Sciatic nerve (tissue), 2 donors: ENCODE measurements around the gene CATSPERE. TPM values are rescaled to one million over a fixed set of nuclear protein-coding genes. Genes with fewer than 3 reads are reported as not detected.

ENCODE experiments used
- ATAC-seq: fragments of 200-7000 bp; cut with Tn5 transposase; one replicate; pipeline ENCODE4 v1.9.1; 2020; ENCODE audit warnings: mild to moderate bottlenecking, moderate library complexity
- DNase-seq: peaks from one replicate; pipeline ENCODE4 v3.0.0-alpha.2; 2020; ENCODE audit warnings: low spot score
- intact Hi-C: fragments of 100-400 bp; cut with DNase I; formaldehyde crosslinking; loops from one replicate; pipeline ENCODE4 v1.14.2; 2022
- total RNA-seq: library from RNA; stranded (reverse); fragmentation: NEBNext Ultra II Directional; extraction: Animal tissue kit (Norgen Biotek cat#: 25700); gene quantifications from one replicate; pipeline ENCODE4 v1.2.1, GENCODE V29; 2021
- donor health status: DM: no; HTN: no; CAD: no.
- donor health status: DM: no; HTN: no; CAD: no.

The CATSPERE gene
- total RNA-seq, 1 donor from 2014 or later: 2.6 TPM

DNA sequence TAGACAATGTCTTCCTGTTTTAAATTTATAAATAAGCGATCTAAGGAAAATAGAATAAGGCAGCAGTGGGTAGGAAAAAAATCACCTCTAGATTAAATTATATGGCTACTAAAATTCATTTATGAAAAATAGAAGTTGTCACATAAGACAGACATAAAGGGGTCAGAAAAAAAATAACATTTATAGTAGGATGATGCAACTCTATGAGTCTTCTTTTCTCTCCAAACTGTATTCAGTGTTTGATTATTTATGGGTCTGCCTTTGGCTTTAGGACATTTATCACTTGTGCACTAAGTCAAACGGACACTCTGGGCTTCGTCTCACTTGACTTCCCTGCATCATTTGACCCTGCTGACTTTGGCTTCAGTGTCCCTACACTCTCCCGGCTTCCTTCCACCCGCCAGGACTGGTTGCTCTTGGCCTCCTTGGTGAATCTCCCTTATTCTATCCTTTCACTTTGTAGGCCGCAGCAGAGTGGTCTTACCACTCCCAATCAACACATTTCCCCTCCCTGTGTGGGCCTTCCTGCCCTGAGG is 144.8 kb downstream of the CATSPERE start:
- no peak for ATAC-seq
- intact Hi-C loops: no loop called here
- no peak for DNase-seq

DNA sequence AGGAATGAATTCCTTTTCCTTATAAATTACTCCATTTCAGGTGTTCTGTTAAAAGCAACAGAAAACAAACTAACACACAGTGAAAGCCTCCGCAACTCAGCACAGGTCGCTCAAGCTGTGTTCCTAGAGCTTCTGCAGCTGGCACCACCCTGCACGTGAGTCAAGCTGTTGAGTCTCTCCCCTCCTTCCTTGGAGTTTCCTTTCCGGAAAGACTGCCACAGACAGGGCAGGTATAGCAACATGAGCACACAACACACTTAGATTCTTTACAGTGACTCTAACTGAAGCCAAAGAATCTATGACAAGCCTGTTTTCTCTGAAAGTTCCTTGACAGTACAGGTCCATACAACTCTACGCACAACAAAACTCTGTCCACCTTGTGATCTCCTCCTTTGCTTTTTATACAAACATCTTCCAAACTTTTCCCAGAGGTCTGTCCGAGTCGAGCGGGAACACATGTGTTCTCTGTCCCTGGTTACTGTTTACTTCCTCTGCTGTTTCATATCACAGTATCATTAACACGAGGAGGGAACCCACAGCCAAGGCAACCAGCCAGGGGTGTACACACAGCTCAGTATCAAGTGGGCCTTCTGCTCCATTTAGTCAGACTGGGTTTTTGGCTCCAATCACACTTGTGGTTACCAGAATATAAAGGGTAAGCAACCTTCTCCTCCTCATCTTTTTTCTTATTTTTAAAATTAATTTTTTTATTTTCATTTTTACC is 153.2 kb downstream of the CATSPERE start:
- intact Hi-C loops: no loop called here
- DNase-seq (no peak), ATAC-seq (no peak)

DNA sequence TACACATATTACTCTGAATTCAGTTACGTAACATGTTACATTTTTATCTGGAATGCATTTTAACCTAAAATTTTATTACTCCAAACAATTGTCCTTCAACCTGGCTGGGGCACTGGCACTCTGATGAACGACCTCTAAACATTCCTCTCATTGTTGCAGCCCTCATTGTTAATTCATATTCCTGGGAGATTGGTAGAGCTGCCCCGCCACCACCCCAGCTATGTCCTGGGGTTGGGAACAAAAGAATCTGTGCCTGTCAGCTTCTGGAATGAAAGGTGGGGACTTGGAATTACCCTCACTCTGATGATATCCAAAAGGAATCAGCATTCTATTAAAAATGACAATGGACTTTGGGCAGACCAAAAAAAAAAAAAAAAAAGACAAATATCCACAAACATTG is 153.8 kb downstream of the CATSPERE start:
- intact Hi-C loops: no loop called here
- ATAC-seq: no peak
- no peak for DNase-seq

DNA sequence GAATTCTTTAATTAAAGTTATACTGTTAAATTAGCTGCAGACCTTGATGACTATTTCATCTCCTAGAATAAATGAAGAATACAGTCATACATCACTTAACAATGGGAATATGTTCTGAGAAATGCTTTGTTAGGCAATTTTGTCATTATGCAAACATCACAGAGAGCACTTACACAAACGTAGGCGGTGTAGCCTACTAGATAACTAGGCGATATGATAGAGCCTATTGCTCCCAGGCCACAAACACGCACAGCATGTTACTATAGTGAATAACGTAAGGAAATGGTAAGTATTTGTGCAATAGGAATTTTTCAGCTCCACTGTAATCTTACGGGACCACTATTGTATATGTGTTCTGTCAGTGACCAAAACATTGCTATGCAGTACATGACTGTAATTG is 154.2 kb downstream of the CATSPERE start:
- ATAC-seq: no peak

DNA sequence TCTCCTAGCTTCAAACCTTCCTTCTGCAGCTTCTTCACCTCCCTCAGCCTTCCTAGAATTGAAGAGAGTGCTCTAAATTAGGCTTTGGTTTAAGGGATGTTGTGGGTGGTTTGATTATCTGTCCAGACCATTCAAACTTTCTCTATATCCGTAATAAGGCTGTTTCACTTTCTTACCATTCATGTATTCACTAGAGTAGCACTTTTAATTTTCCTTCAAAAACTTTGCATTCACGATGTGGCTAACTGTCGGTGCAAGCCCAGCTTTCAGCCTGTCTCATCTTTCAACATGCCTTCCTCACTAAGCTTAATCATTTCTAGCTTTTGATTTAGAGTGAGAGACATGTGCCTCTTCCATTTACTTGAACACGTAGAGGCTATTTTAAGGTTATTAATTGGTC is 165.6 kb downstream of the CATSPERE start:
- DNase-seq (no peak), ATAC-seq (no peak)
- intact Hi-C loops: no loop called here

More for the DNA sequence above, 154.2 kb downstream of the CATSPERE start:
- intact Hi-C loops: no loop called here
- no peak for DNase-seq

DNA sequence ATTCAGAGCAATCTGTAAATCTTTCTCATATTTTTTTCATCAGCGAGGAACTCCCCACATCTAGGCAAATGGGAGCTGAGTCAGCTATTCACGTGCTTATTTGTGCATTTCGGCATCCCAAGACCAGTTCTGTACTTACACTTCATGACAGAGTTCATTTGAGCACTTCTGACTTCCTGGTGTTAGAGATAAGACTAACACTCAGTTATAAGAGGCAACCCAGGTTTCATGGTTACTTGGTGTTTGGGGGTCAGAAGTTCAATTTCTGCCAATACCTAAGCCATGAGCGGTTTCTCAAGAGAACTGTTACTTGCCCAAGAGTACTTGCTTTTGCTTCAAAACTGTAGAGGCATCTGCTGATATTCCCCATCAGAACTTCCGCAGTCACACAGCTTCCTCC is 167.7 kb downstream of the CATSPERE start:
- no peak for ATAC-seq
- DNase-seq: no peak
- intact Hi-C loops: no loop called here

DNA sequence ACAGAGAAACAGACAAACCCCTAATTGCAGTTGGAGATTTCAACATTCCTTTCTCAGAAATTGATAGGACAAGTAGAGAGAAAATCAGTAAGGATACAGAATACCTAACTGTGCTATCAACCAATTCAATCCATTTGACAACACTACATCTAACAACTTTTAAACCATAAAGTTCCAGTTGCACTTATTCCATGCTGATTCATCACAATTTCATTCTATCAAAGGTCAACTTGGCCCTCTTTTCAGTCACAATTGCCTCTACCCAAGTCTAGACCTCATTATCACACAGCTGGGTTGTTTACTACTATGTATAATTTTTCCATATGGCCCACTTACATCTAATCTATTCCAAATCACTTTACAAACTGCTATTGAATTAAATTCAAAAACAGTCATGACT is 172.1 kb downstream of the CATSPERE start:
- ATAC-seq (no peak), DNase-seq (no peak)
- intact Hi-C loops: no loop called here

DNA sequence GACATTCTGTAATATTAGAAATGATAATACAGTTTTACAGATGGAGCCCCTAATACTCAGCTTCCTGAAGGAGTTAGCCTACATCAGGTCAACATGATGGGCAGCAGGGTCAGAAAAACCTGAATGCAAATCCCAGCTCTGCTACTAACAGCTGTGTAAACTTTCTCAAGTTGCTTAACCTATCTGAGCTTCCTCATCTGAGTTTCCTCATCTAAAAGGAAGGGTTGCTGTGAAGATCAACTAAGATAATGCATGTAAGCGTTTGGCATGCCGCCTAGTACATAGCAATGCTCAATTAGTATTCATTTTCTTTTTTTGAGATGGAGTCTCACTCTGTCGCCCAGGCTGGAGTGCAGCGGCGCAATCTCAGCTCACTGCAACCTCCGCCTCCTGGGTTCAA is 173.5 kb downstream of the CATSPERE start:
- ATAC-seq (no peak), DNase-seq (no peak)
- intact Hi-C loops: no loop called here

DNA sequence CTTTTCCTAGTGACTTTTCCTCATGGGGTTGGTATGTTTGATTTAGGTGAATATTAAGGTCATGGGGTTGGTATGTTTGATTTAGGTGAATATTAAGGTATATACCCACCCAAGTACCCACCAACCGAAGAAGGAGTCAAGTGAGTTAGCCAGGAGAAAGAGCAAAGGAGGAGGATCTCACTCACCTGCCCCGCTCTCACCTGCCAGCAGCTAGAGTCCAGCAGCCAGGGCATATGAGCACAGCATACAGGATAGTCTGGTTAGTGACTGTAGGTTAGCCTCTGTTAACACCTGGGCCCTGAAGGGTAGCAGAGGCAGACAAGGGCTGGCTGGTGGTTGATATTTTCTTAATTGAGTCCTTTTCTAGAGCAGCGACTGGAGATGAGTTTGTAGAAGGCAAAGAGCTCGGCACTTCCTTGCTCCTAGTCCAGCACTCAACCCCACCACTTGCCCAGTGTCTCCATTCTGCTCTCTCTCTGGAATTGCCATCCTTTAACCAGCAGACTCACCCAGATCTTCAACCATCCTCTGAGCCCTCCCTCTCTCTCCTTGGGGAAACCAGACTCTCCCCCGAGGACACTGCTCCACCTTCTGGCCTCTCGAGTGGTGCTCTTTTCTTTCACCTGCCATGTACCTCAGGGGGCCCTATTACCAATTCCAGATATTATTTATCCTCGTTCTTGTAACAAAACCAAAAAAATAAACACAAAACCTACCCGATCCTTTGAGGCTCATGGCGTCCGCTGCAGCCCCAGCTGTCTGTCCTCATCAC is 175.6 kb downstream of the CATSPERE start:
- DNase-seq: no peak
- intact Hi-C loops: no loop called here
- no peak for ATAC-seq

DNA sequence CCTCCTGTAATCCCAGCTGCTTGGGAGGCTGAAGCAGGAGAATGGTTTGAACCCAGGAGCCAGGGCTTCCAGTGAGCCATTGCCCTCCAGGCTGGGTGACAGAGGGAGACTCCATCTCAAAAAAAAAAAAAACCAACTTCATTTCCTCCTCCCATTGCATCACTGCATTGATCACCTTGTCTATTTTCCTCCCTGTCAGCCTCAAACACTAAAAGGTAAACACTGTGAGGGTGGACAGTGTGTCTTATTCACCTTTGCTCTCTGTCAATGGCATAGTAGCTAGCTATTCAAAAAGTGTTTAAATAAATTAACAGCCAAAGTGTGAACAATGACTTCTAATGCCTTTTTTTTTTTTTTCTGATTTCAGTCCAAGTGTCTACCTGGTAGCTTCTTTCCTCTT is 178.5 kb downstream of the CATSPERE start:
- DNase-seq (no peak), ATAC-seq (no peak)
- intact Hi-C loops: no loop called here

DNA sequence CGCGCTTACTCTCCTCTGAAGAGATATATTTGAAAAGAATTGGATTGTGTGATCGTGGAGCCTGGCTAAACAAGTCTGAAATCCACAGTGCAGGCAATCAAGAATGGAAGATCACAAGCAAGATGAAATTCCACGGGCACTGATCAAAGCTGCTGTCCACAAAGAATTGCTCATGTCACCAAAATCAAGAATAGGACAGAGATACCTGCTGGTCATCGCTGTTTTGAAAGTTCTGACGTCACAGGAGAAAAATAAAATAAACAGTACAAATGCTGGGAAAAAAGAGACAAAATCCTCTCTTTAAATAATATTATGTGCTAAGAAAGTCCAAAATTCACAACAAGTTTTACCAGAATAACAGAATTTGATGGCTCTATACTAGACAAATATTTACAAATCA is 179.8 kb downstream of the CATSPERE start:
- ATAC-seq (no peak), DNase-seq (no peak)
- intact Hi-C loops: no loop called here

DNA sequence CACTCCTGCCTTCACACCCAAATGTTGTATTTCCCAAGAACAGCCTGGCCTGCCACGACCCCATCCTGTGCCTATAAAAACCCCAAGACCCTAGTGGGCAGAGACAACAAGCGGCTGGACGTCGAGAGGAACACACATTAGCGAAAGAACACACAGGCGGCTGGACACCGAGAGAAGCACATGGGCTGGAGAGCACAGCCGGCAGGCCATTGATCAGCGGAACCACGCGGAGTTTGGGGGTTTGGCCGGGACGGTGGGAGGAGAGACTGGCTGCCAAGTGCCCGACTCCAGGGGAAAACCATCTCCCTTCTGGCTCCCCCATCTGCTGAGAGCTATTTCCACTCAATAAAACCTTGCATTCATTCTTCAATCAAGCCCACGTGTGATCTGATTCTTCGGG is 181.5 kb downstream of the CATSPERE start:
- DNase-seq: no peak
- intact Hi-C loops: no loop called here
- ATAC-seq: no peak

DNA sequence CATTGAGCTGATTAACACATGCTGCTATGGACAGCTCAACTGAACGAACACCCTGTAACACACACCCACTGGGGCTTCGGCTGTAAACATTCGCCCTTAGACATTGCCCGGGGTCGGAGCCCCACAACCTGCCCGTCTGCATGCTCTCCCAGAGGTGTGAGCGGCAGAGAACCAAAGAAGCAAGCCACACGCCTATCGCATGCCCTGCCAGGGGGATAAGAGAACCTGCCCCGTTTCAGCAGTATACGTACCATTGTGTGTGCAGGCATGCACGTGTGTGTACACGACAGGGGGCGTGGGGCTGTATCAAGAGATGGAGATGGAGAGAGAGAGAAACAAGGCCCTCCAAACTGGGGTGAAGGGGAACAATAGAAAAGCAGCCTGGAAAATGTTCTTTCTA is 181.9 kb downstream of the CATSPERE start:
- no peak for ATAC-seq

DNA sequence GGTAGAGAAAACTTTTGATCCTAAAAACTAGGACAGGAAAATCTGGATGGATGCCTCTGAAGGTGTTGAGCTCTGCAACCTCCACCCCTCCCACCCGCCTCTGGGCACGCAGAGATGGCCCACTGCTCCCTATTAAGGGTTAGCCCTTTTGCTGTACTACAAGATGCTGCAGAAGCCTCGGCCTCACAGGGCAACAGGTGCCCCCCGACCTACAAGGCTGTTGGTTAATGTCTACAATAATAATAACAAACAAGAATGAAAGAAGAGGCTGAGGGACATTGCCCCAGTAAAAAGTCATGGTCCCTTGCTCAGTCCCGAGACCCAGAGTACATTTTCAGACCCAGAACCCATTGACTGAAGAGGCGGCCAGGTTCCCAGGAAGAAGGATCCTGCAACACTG is 184.3 kb downstream of the CATSPERE start:
- intact Hi-C loops: no loop called here
- DNase-seq: no peak
- no peak for ATAC-seq

More for the DNA sequence above, 181.9 kb downstream of the CATSPERE start:
- DNase-seq: no peak
- intact Hi-C loops: no loop called here

DNA sequence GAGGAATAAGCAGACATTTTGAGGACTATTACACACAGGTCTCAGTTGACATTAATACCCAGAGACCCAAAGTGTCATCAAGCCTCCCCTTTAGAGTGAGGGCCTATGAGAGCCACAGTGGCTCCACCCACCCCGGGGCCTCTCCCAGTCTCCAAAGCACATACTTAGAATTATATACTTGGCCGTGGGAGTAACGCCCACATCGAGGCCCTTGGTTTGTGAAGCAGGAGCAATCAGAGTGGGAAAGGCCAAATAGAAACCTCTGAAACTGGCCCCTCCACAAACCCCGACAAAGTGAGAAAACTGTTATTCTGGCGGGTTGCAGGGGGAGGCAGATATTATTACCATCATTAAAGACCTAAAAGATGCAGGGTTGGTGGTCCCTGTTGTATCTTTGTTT is 184.8 kb downstream of the CATSPERE start:
- ATAC-seq (no peak), DNase-seq (no peak)
- intact Hi-C loops: no loop called here

DNA sequence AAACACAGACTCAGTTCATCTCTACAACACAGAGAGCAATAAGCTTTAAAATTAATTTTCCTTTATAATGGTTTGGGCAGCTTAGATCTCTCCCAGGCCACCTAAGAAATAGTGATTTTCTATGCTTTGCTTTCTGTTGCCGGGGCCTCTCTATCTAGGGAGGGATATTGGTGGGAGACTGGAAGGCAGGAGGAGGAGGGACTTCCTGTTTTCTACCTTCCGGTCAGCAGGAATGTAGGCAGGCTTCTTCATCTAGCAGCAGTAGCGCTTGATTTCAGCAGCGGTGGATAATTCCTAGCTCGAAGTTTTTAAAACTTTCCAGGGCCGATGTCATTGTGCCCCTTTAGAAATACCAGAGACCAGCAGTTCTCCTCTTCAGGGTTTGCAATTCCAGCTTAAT is 186.7 kb downstream of the CATSPERE start:
- DNase-seq: no peak
- no peak for ATAC-seq
- intact Hi-C loops: no loop called here

DNA sequence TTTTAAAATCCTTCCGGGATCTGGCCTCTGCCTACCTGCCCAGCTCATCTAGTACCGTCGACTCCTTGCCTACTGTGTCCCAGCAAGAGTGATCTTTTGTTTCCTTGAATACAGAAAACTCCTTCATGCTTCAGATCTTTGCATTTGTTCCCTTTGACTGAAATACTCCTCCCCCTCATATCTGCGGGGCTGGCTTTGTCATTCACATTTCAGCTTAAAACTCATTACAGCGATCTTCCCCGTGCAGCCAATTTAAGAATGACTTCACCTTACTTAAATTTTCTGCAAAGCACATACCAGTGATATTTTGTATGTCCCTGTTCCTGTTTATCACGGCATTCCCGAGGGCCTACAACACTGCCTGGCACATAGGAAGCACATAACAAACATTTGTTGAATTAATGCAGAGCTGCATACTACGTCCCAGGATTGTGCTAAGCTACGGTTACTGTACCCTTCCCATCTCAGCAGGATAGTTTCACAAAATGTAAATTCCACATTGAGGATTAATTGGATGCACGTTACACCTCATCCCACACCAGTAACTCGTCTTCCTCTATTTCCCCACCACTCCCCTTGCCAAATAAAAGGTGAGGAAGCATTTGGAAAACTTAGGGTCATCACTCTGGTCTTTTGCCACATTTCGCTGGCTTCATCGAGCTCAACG is 191.0 kb downstream of the CATSPERE start:
- intact Hi-C loops: no loop called here

DNA sequence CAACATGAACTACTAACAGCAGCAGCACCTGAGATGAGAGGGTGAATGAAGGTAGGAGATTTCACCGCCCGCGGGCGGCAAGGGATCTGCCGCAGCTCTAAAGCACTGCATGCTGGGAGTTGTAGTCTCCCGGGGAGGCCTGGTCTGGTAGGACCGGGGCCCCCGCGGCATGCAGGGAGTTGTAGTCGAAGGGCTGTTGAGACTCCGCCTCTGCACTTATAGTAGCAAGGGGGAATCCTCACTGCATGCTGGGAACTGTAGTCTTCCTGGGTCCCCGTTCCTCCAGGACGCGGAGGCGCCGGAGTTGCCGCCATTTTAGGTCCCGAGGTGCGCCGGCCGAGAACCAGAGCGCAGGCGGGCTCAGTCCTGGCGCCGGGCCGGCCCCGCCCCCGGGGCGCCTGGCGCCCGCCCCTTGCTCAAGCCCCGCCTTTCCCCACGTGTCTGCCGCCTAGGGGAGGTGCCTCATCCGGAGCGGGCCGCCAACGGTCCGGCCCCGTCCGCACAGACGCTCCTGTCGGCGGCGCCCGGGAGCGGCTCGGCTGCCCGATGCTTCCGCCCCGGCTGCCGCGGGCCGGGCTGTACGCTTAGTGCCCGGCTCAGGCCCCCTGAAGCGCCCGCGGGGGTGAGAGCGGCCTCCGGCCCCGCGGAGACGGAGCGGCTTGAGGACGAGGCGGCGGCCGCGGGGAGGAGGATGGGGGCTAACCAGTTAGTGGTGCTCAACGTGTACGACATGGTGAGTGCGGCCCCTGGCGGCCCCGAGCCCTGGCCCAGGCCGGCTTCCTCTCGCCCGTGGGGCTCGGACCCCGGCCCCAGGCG is 191.8 kb downstream of the CATSPERE start, which contains the start of gene DESI2:
TSS of gene DESI2 (plus strand) at position 504 of the 816 bp plus-strand sequence. CDS start at position 692, 188 bp downstream.
- peak; percentile 98 for DNase-seq
- ATAC-seq: peak; percentile 99
- intact Hi-C loops: no loop called here

More for the DNA sequence above, 191.0 kb downstream of the CATSPERE start:
- peak; percentile 2 for ATAC-seq
- DNase-seq: no peak
